Measurements from ENCODE around the gene ZDHHC14. TPM values are rescaled to one million over a fixed set of nuclear protein-coding genes. Genes with fewer than 3 reads are reported as not detected.
A peak's percentile ranks its signal among the peaks of the same experiment; 100 is the strongest.

ZDHHC14 gene
- total and polyA plus RNA-seq, 2 of the 8 experiments (the other 6 are each of a cell fraction or from before 2014, with no cell fraction given) = 2.9 to 5.3 TPM

- no peak overlapping the region for H3K4me3 ChIP-seq (ENCODE audit: extremely low read depth in 1 of 4, insufficient read depth in 2 of 4, low read depth in 3 of 4, low read length in 4 of 4)
- no peak overlapping the region for H3K18ac ChIP-seq (ENCODE audit: extremely low read depth, low read length)
- TF ChIP-seq MAX (IDR thresholded peaks at IDR 0.05) (no peak), NANOG (IDR thresholded peaks at IDR 0.05; ENCODE audit: insufficient read depth, low read depth, low read length, poor library complexity, severe bottlenecking) (no peak), HDAC2 (IDR thresholded peaks at IDR 0.05; ENCODE audit: borderline replicate concordance in 1 of 2, low read depth in 2 of 2, low read length in 2 of 2) (no peak), HDAC6 (IDR thresholded peaks at IDR 0.05; ENCODE audit: low read depth, low read length) (no peak), RBBP5 (IDR thresholded peaks at IDR 0.05; ENCODE audit: borderline replicate concordance, low read depth, low read length) (no peak), CTBP2 (IDR thresholded peaks at IDR 0.05; ENCODE audit: borderline replicate concordance, insufficient read depth, insufficient read length, low read length) (no peak), RAD21 (IDR thresholded peaks at IDR 0.05 in 1 of 2, conservative IDR thresholded peaks at IDR 0.05 in 1 of 2; ENCODE audit: low read depth in 2 of 2, low read length in 2 of 2) (no peak), KDM5A (IDR thresholded peaks at IDR 0.05; ENCODE audit: low read length) (no peak), TAF7 (optimal IDR thresholded peaks at IDR 0.05; ENCODE audit: borderline replicate concordance, low read depth, low read length) (no peak), BACH1 (IDR thresholded peaks at IDR 0.05; ENCODE audit: low read length) (no peak), SP1 (IDR thresholded peaks at IDR 0.05; ENCODE audit: low read depth, low read length) (no peak), SIX5 (IDR thresholded peaks at IDR 0.05; ENCODE audit: low read depth, low read length) (no peak)
- H3K4me1 ChIP-seq (replicated peaks in 1 of 4; ENCODE audit: control insufficient read depth in 3 of 4, insufficient read depth in 4 of 4, low read length in 3 of 4) = peaks cover 0 to 14% (median 4%) of the 10 kb centered on the region in 4 experiments; a peak in 6 of 7 replicates
- H4K20me1 ChIP-seq (replicated peaks in 1 of 2; ENCODE audit: control insufficient read depth in 1 of 2, insufficient read depth in 2 of 2, low read length in 2 of 2) = no peaks in the 10 kb centered on the region
- POLR2A ChIA-PET (ENCODE audit: partially characterized antibody) = no interaction called here
- H4K91ac ChIP-seq (replicated peaks; ENCODE audit: insufficient read length, low read length) = peak overlapping the region; percentile 12
- no peak for FAIRE-seq
- no peaks in the 10 kb centered on the region; a peak in 1 of 8 replicates for H3K36me3 ChIP-seq (ENCODE audit: control insufficient read depth in 2 of 4, insufficient read depth in 4 of 4, low read length in 3 of 4)
- no peak overlapping the region for H3K56ac ChIP-seq (replicated peaks; ENCODE audit: insufficient read length, low read depth, low read length)
- H4K8ac ChIP-seq (ENCODE audit: extremely low read depth, insufficient read depth, low read length) = peak overlapping the region; percentile 6; the same call in 1 of the 2 replicates
- no peak overlapping the region for H3K14ac ChIP-seq (ENCODE audit: insufficient read length)
- DNase-seq (ENCODE audit: low read depth in 1 of 2, low spot score in 2 of 2) = no peak
- H3K4ac ChIP-seq (replicated peaks; ENCODE audit: insufficient read length, low read depth, low read length) = no peak overlapping the region
- H3K79me2 ChIP-seq (ENCODE audit: control insufficient read depth in 1 of 2, insufficient read depth in 2 of 2, low read length in 2 of 2) = no peaks in the 10 kb centered on the region
- H3K79me1 ChIP-seq (ENCODE audit: low read depth, low read length) = no peaks in the 10 kb centered on the region
- no peak overlapping the region for H3K9ac ChIP-seq (replicated peaks in 1 of 4; ENCODE audit: extremely low read depth in 1 of 4, low read depth in 3 of 4, low read length in 3 of 4)
- H3K4me2 ChIP-seq (ENCODE audit: insufficient read depth in 1 of 2, low read depth in 2 of 2, low read length in 2 of 2) = no peak overlapping the region
- H2BK120ac ChIP-seq (replicated peaks; ENCODE audit: low read depth, low read length) = no peak overlapping the region
- no peak overlapping the region for H4K5ac ChIP-seq (ENCODE audit: insufficient read length, low read depth, low read length)
- no peak overlapping the region for H2AFZ ChIP-seq (ENCODE audit: low read length)
- H2BK12ac ChIP-seq (ENCODE audit: low read depth, low read length) = 0 out of 2 replicates have a peak overlapping the region, but pooled peaks have one; percentile 39
- WGBS, 2 experiments (ENCODE audit: extremely low coverage in 1 of 2, insufficient coverage in 1 of 2, insufficient read length in 1 of 2, insufficient replicate concordance in 2 of 2, low coverage in 1 of 2, low lambda C conversion rate in 2 of 2, missing lambda C conversion rate in 1 of 2) = 92% methylated on average over 3 of the region's 3 CpGs; no CpG with 5 or more reads in 1 of the 2 experiments
- H3K27me3 ChIP-seq (replicated peaks in 1 of 4; ENCODE audit: control insufficient read depth in 3 of 4, extremely low read depth in 1 of 4, insufficient read depth in 3 of 4, low read length in 3 of 4) = no peaks in the 10 kb centered on the region
- no peaks in the 10 kb centered on the region for H3K9me3 ChIP-seq (ENCODE audit: insufficient read depth in 2 of 2, low read depth in 1 of 2, low read length in 1 of 2)
- H3K27ac ChIP-seq (ENCODE audit: low read depth, low read length) = no peak overlapping the region
- H2BK20ac ChIP-seq (ENCODE audit: low read length) = peak overlapping the region; percentile 21; the same call in 1 of the 2 replicates
- CTCF ChIA-PET (ENCODE audit: partially characterized antibody) = no interaction called here
- peak overlapping the region; percentile 56; the same call in 1 of the 2 replicates for H2BK5ac ChIP-seq (ENCODE audit: low read depth, low read length)
- H3K23me2 ChIP-seq (ENCODE audit: low read depth, low read length) = no peaks in the 10 kb centered on the region
- no peak overlapping the region for H2BK15ac ChIP-seq (ENCODE audit: low read length)
- H2AK5ac ChIP-seq (ENCODE audit: low read depth, low read length) = no peak overlapping the region; the same call in 1 of the 2 replicates
- no peak overlapping the region for H3K23ac ChIP-seq (ENCODE audit: insufficient read length)
Measured at GRCh38 chr6:157492741-157493140, 111.8 kb downstream of the ZDHHC14 start.
